Body of pancreas (tissue), 4 donors: Measurements from ENCODE around the gene AGAP5.

Experiments used
- CTCF ChIP-seq, 7 experiments: fragments of 450-650 bp in 4 of 7; fragments of 200-600 bp in 3 of 7; sonication (generic) in 3 of 7; IDR thresholded peaks; one replicate each; pipeline ENCODE4 v1.5.1; 2016 to 2019; ENCODE audit warnings: antibody characterized with exemption in 7 of 7
- POLR2A ChIP-seq, 3 donors: fragments of 450-650 bp; IDR thresholded peaks; one replicate each; pipeline ENCODE4 v1.6.1; 2016; ENCODE audit warnings: antibody characterized with exemption in 3 of 3, mild to moderate bottlenecking in 2 of 3

DNA sequence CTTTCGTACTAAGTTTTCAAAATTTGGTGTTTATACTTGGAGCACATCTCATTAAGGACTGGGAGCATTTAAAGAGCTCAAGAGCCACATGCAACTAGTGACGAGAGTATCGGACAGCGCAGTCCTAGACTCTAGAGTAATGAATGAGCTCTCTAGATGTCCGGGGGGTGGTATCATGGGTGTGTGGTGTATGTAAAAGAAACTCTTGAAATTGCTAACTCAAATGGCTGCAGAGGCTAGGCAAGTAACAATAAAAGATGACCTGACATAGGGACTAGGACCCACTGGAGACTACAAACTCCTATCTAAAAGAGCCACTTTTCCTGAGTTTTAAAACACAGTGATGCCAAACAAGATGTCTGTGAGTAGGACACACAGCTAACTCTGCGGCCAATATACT is 70.6 kb downstream of the AGAP5 start:
- no peak for TF ChIP-seq CTCF (IDR thresholded peaks at IDR 0.05)
- no peak for TF ChIP-seq POLR2A (IDR thresholded peaks at IDR 0.05)
